ENCODE data around the gene SLC24A4.
"Not testable (repeated sequence)": the region's sequence is repeated elsewhere in the genome, so short reads cannot be mapped to it uniquely, and the experiment has no call there.

Gene SLC24A4

DNA sequence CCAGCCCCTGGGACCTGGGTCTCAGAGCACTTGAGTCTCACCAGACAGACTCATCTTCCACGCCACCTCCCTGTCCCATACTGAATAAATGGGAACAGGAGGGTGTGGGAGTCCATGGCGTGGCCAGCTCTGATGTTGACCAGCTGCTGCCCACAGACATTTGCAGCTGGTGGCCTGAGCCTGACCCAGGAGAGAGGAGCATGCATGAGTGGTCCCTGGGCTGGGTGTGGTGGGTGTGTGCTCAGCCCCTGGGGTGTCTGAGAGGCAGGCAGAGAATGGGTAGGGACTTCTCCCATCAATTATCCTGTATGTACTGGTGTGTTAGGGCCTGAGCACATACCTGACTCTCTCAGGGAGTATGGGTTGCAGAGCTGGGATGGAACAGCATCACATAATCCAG is 49.3 kb downstream of the SLC24A4 start:
- FAIRE-seq = no peak

DNA sequence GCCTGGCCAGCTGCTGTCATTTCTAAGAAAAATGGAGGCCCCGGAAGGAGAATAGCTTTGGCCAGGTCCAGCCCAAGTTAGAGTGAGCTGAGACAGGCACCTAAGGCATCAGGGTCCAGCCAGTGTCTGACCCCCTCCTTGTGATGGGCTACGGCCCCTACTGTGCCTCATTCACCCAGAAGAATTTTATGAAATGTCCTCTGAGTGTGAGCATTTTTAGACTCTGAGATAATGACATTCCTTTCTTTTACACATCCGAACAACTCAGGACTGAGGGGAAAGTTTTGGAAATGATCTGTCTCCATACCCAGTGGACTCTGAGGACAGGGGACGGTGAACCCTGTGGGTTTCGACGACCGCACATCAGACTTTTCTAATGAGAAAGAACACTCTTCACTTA is 50.4 kb downstream of the SLC24A4 start:
- no peak for FAIRE-seq

DNA sequence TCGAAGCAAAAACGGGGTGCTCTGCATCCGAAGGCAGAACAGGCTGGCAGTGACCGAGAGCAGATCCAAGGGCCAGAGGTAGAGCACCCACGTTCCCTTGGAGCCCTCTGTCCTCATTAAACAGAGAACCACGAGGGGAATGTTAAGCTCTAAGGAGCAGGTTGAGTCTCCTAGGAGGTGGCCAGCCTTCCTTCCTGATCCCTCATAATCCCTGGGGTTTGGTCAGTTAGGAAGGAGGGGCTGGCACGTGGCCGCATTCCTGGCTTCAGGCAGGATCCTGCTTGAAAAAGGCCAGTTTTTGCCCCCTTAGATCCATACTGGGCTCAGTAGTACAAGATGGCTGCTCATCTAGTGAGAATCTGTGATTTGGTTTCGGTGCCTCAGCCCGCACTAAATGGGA is 57.2 kb downstream of the SLC24A4 start:
- FAIRE-seq = no peak

DNA sequence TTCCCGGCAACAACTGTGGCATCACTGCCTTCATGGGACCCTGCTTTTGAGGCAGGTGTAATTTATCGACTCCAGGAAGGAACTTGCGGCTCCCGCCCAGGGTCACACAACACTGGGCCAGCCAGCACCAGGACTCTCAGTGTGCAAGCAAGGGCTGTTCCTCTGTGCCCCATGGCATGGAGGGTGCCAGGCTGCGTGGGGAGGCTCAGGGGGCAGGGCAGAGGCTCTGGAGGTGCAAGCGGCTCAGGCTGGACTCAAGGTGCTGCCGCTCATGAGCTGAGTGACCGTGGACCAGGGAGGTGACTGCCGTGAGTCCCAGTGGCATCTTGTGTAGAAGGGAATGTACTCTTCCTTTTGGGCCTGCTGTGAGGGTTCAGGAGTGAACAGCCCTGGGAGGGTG is 57.6 kb downstream of the SLC24A4 start:
- no peak for FAIRE-seq

DNA sequence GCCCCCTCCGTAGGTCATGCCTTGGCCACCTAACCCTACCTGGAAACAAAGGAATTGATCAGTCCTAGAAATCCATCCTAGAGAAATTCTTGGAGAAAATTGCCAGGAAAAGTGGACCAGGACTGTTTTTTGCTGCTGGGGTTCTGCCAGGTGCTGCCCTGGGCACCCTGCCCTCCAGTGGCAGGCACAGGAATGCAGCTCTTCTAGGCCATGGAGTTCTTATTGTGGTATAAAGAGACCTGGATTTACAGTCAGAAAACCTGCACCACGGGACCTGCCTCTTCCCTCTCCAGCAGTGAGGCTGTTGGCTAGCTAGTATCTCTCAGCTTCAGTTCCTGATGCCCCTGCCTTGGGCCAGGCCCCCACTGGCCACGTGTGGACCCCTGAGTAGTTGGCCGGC is 59.7 kb downstream of the SLC24A4 start:
- FAIRE-seq = no peak

DNA sequence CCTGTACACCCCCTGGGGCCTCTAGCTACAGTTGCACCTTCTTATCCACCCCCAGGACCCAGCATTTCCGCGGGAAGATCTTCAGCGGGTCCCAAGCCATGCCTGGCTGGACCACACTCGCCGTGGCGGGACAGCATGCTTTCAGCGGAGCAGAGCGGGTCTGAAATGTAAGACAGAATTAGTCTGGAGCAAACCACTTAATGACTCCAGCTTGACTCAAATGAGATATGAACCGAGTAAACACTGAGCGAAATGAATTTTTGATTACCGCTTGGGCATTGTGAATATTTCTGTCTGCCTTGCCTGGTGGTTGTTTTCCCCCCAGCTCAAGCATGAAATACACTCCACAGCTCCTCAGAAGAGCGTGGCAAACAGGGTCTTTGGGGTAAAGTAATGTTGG is 60.8 kb downstream of the SLC24A4 start:
- no peak for FAIRE-seq

DNA sequence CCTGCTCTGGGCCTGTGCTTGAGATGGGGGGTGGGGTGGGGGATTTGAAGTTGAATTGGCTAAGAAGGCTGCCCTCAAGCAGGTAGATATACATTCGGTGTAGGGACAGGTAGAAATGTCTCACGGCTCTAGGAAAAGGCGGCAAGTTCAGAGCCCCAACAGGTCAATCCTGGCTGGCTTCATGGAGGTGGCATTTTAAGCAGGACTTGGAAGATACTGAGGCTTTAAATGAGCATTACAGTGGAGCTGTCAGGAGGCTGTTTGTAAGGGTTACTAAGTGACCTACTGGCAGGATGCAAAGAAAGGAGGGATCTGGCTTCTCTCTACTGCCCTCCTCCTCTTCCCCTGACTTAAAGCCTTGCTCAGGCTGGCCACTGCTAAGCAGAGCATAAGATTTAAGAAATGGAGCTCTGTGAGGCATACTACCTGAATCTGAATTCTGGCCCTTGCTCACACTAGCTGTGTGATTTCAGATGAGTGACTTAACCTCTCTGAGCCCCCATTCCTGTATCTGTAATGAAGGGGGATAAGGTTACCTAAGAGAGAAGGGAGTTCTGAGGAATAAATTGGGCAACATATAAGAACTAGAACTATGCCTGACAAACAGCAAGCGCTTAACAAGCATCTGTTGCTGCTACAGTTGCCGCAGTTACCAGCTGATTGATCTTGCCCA is 61.6 kb downstream of the SLC24A4 start:
- no peak for FAIRE-seq

DNA sequence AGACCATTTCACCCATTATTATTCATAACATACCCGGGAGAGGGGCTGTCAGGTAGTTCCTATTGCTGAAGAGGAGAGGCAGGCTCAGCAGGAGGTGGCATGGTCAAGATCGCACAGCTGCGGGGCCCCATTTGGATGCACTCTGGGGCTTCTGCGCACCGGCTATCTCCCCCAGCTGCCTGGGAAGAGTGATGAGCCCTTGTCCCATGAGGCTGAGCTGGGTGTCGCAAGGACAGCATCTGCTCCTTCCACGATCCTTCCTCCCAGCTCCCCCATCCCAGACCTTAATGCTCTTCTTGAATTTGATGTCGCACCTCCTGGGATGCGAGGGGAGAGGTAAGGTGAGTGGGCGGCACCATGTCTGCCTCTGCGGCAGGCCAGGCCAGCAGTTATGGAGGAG is 62.6 kb downstream of the SLC24A4 start:
- FAIRE-seq = no peak

DNA sequence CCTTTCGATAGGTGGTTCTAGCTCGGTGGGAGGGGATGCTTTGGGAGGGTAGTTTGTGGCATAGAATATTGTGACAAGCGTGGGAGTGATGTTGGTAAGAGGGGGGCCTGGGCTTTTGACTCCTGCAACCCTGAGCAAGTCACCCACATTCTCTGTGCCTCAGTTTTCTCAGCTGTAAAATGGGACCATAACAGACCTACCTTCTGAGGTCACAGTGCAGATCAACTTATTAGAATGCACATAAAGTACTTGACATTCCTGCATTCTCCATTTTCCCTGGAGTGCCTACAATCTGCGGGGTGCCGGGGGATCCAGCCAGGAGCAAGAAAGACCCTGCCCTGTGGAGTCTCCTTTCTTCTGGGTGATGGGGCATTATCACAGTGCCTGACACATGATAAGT is 63.2 kb downstream of the SLC24A4 start:
- no peak for FAIRE-seq

DNA sequence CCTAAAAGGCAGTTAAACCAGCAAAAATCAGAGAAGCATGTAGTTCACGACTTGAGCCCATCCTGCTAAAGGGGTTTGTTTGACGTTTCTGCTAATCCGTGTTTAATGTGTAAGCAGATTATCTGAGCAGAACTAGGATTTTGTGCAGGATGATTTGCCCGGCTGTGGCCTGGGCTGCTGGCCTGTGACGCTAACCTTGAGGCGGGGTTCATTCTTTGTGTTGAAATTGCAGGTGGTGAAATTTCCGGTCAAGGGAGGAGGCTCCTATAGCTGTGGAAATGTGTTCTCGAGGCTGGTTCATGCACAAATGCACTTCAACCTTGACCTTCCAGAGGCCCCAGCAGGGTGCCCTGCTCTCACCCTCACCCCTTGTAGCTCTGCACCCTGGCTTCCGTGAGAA is 63.7 kb downstream of the SLC24A4 start:
- FAIRE-seq = no peak

DNA sequence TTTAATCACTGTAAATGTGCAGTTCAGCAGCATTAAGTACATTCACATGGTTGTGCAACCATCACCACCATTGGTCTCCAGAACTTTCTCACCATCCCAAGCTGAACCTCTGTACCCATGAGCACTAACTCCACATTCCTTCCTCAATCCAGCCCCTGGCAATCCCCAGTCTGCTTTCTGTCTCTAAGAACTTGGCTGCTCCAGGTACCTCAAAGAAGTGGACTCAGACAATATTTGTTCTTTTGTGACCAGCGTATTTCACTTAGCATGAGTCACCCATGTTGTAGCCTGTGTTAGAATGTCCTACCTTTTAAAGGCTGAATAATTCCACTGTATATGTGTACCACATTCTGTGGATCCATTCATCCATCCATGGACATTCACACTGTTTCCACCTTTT is 64.6 kb downstream of the SLC24A4 start:
- no peak for FAIRE-seq

DNA sequence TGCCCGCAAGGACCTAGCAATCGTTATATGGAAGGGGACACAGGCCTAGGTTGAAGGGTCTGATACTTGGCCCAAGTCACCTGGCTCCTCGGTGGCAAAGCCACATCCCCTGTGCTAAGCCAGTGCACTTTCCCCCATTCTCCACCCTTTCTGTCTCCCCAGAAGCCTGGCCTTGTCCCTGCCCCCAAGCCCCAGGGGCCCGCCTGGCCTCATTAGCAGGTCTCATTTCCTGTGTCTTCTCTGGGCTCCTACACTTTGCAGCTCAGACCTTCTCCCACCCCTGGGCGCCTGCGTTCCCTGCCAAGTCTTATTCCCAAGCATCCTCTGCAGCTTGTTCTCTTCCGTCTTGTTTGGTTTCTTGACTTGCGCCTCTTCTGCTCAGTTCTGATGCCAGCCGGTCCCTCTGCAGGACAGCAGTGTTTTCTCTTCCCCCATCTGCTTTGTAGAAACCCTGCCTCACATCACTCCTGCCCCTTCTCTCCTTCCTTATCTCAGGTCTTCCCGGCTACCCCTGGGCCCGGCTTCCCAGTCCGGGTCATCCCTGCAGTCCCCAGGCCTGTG is 66.7 kb downstream of the SLC24A4 start:
- no peak for FAIRE-seq

DNA sequence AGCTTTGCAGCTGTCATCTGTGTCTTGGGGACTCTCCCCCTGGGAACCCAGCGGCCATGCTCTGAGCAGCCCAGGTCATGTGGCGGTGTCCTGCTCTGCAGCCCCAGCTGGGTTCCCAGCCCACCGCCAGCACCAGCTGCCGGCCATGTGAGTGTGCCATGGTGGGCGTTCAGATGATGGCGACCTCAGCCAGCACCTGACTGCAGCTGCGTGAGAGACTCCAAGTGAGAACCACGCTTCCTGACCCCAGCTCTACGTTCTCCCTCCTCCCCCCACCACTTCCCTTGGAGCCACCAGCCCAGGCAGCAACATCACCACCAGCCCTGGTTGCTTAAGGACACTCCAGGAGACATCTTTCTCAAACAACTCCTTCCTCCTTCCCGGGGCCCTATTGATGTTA is 68.8 kb downstream of the SLC24A4 start:
- no peak for FAIRE-seq

DNA sequence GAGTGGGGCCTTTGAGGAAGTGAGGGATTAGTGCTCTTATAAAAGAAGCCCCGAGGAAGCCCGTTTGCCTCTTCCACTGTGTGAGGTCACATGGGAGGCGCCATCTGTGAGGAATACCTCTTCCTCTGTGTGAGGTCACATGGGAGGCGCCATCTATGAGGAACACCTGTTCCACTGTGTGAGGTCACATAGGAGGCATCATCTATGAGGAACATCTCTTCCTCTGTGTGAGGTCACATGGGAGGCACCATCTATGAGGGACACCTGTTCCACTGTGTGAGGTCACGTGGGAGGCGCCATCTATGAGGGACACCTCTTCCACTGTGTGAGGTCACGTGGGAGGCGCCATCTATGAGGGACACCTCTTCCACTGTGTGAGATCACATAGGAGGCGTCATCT is 69.7 kb downstream of the SLC24A4 start:
- FAIRE-seq = no peak

DNA sequence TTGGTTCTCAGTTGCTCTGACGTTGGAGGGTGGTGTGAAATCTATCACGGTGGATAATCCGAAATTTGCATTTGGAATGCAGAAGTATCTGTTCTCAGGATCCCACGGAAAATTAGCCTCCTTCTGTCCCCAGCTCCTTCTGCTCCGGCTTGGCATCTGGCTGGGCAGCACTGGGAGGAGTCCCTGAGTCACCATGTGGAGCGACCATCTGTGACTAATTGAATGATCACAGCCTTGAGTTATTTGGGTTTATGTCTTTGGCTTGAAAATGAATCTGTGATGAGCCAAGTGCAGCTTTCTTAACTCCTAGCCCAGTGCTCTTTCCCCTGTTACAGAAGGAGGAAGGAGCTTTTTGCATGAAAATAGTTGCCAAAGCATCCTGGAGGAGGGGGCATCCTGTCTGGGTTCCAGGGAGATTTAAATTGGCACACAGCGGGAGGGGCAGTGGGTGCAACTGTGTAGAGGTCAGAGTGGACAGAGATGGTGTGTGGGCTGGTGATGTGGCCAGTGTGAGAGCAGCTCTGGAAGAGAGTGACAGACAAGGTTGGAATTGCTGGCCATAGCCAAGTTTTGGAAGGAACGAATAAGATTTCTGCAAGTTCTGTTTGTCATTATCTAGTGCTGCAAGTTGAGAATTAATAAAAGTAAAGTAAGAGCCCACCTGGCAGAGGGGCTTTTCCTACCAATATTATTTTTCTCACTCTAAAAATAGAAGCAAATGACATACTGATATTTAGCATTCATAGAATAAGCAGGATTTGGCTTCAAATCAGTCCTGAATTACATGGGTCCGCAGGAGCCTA is 74.4 kb downstream of the SLC24A4 start:
- no peak for FAIRE-seq

DNA sequence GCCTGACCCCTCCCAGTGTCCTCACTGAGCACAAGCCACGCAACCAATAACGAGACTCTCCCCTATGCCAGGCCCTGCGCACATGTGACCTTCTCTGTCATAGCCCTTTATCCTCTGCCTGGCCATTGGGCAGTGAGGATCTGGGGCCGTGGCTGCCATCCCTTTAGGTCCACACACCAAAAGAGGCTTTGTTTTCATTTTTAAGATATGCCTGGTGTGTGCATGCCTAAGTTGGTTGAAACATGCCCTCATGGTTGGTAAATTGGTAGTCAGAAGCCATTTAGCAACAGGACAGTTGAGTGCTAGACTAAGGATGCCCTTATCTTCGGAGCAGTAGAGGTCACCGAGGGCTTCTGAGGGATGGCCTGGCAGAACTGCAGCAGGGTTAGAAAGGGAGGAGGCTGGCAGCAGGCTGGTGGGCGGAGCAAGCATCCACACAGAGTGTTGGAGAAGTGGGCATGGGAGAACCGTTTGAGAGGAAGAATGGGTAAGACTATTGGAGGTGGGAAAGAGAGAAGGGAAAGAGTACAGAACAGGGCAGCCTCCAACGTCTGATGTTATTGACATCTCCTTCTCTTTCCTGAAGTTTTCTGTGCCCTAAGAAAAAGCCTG is 75.1 kb downstream of the SLC24A4 start:
- FAIRE-seq = no peak

DNA sequence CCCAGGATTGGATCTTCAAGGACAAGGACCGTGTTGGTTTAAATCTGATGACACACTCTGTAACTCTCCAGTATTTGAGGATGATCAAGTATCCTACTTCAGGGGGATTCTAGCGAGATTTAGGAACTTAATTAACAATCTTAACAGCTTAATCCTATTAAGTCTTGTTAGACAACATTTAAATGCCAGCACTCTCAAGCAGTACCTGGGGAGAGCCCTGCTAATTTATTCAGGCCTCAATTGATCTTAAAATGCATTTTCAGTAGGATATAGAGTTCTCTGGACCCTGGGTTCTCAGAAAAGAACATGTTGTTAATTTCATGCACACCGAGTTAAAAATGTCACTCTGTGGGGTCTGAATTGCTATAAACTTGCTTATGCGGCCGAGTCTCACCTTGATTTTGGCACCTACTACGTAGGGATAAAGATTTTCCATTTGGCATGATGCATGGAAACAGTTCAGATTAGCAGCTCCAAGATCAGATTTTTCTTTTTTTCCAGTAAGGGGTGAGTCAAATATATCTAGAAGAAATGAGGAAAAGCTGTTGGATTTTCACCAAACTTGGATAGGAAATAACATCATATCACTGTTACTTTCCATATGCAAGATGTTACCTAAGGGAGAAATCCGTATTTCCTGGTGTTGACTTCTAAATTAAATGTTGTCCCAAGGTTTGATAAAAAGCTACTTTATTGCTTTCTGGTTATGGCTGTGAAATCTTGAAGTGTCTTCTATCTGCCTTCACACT is 76.1 kb downstream of the SLC24A4 start:
- no peak for FAIRE-seq

DNA sequence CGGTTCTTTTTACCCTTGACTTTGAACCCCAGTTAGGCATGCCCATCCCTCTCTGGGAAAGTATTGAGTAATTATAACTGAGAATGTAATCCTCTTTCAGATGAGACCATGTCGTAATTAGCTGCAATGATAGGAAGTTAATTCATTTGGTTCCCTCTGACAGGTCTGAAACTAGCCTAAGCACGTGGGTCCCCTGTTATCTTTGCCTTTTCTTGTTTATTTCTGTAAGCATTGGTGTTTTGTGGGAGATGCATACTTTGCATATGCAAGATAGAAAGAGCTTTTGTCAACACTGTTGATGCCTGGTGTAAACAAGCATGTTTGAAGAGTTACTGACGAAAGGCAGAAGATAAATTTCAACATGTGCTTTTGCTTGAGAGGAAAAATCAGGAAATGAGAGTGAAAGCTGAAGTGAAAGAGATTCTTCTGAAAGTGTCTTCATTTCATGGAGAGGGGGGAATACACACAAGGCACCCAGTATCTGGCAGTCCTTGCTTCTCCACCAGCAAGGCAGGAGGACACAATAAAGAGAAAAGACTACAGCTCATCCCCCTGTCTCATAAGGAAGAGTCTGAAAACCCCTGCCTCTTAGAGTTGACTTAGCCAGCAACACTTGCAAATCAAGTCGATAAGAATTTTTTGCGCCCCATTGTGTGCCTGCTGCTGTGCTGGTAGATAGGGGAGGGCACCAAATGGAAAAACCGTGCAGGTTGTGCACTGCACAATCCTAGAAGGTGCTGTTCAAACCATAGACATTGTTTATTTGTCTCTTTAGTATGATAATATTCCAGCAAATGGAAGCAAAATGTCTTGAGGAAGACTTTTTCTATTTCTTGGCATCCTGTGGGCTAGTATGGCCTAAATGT is 77.8 kb downstream of the SLC24A4 start:
- FAIRE-seq = no peak

DNA sequence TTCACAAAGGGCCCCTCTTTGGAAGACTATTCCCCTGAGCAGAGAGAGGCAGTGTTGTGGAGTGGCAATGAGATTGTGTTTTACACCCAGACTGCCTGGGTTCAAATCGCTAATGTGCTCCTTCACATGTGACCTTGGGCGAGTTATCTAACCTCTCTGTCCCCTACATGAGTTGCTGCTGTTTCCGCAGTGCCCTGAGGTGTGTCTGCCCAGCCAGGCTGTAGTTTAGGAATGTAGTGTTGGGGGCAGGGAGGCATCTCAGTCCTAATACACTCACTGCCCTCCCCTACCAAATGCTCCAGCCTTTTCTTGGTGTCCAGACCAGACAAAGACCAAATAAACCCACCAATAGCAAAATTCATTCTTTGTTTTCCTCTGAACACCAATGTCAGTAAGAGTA is 78.6 kb downstream of the SLC24A4 start:
- FAIRE-seq = no peak

DNA sequence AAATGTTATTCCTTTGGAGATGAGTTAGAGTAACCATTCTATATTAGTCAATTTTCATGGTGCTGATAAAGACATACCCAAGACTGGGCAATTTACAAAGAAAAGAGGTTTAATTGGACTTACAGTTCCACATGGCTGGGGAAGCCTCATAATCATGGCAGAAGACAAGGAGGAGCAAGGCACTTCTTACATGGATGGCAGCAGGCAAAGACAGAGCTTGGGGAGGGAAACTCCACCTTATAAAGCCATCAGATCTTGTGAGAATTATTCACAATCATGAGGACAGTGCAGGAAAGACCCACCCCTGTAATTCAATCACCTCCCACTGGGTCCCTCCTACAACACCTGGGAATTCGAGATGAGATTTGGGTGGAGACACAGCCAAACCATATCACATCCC is 79.5 kb downstream of the SLC24A4 start:
- FAIRE-seq = not testable (repeated sequence)

DNA sequence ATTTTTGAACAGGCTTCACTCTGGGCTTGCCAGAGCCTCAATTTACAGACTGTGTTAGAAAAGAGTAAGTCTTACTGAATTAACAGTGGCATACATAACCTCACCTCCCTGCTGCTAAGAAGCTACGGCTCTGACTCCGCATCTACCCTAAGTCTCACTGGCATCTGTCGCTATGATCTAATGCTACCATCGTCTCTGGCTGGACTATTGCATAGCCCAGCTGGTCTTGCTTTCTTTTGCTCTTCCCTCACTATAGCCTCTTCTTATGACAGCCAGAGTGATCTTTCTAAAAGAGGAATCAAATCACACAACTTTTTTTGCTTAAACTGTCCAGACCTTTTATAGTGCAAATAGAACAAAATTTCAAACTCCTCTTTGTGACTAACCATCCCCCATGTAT is 81.1 kb downstream of the SLC24A4 start:
- no peak for FAIRE-seq

DNA sequence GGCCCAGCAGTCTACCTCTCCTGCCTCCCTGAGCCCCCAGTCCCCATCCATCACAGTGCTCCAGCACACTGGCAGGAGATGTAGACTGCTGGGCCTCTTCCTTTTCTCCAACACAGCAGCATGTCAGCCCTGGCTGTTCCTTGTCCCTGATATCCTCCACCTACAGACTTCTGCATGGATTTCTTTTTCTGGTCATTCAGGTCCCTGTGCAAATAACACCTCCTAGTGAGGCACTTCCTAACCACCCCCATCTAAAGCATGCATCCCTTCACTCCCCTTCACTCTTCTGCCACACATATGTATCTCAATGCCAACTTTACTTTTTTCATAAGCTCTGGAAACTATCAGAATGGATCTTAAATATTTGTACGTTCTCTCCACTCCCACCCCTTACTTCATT is 81.5 kb downstream of the SLC24A4 start:
- FAIRE-seq = no peak
